Measurements from ENCODE around the gene FAM50B.

The FAM50B gene

GRCh38 chr6:3837781-3838180 lies 11.4 kb upstream of the FAM50B start:
- Histone ChIP-seq H3K4me3 (ENCODE audit: low read length, poor library complexity, severe bottlenecking) (no peak overlapping the region), H3K9me3 (ENCODE audit: insufficient read depth, low read depth, low read length) (no peaks in the 10 kb centered on the region), H3K9me2 (replicated peaks; ENCODE audit: low read depth, low read length) (no peaks in the 10 kb centered on the region), H3K9ac (ENCODE audit: low read depth, low read length, poor library complexity, severe bottlenecking) (no peak overlapping the region), H3K4me1 (ENCODE audit: insufficient read depth, low read length, poor library complexity, severe bottlenecking) (no peaks in the 10 kb centered on the region), H3K27me3 (ENCODE audit: insufficient read depth, low read length, poor library complexity, severe bottlenecking) (no peaks in the 10 kb centered on the region), H3F3A (ENCODE audit: low read depth) (no peaks in the 10 kb centered on the region), H3K79me2 (ENCODE audit: insufficient read depth, low read length) (no peaks in the 10 kb centered on the region), H3K4me2 (ENCODE audit: low read depth, low read length, poor library complexity, severe bottlenecking) (no peak overlapping the region), H2AFZ (ENCODE audit: low read length) (no peak overlapping the region), H3K36me3 (ENCODE audit: insufficient read depth, low read length) (no peaks in the 10 kb centered on the region), H4K20me1 (ENCODE audit: insufficient read depth, low read length, poor library complexity, severe bottlenecking) (no peaks in the 10 kb centered on the region)
- TF ChIP-seq CTCF (conservative IDR thresholded peaks at IDR 0.05; ENCODE audit: low read length), result no peak
- TF ChIP-seq EZH2phosphoT487 (IDR thresholded peaks at IDR 0.05; ENCODE audit: borderline replicate concordance), result no peak

GRCh38 chr6:3838992-3839867 lies 9.9 kb upstream of the FAM50B start:
- H3F3A ChIP-seq (ENCODE audit: low read depth), result no peaks in the 10 kb centered on the region
- no peaks in the 10 kb centered on the region for H4K20me1 ChIP-seq (ENCODE audit: insufficient read depth, low read length, poor library complexity, severe bottlenecking)
- no peaks in the 10 kb centered on the region for H3K36me3 ChIP-seq (ENCODE audit: insufficient read depth, low read length)
- no peak overlapping the region for H3K4me2 ChIP-seq (ENCODE audit: low read depth, low read length, poor library complexity, severe bottlenecking)
- no peaks in the 10 kb centered on the region for H3K79me2 ChIP-seq (ENCODE audit: insufficient read depth, low read length)
- H3K9me2 ChIP-seq (replicated peaks; ENCODE audit: low read depth, low read length), result no peaks in the 10 kb centered on the region
- H3K4me1 ChIP-seq (ENCODE audit: insufficient read depth, low read length, poor library complexity, severe bottlenecking), result no peaks in the 10 kb centered on the region
- no peak overlapping the region for H3K9ac ChIP-seq (ENCODE audit: low read depth, low read length, poor library complexity, severe bottlenecking)
- H3K27me3 ChIP-seq (ENCODE audit: insufficient read depth, low read length, poor library complexity, severe bottlenecking), result no peaks in the 10 kb centered on the region
- no peak overlapping the region for H3K4me3 ChIP-seq (ENCODE audit: low read length, poor library complexity, severe bottlenecking)
- TF ChIP-seq EZH2phosphoT487 (IDR thresholded peaks at IDR 0.05; ENCODE audit: borderline replicate concordance) (no peak), CTCF (conservative IDR thresholded peaks at IDR 0.05; ENCODE audit: low read length) (no peak)
- H3K9me3 ChIP-seq (ENCODE audit: insufficient read depth, low read depth, low read length), result no peaks in the 10 kb centered on the region
- H2AFZ ChIP-seq (ENCODE audit: low read length), result no peak overlapping the region

GRCh38 chr6:3841066-3841454 lies 8.1 kb upstream of the FAM50B start:
- Histone ChIP-seq H3K36me3 (ENCODE audit: insufficient read depth, low read length) (no peaks in the 10 kb centered on the region), H3F3A (ENCODE audit: low read depth) (no peaks in the 10 kb centered on the region), H3K9ac (ENCODE audit: low read depth, low read length, poor library complexity, severe bottlenecking) (no peak overlapping the region), H4K20me1 (ENCODE audit: insufficient read depth, low read length, poor library complexity, severe bottlenecking) (no peaks in the 10 kb centered on the region), H3K27me3 (ENCODE audit: insufficient read depth, low read length, poor library complexity, severe bottlenecking) (no peaks in the 10 kb centered on the region), H3K4me2 (ENCODE audit: low read depth, low read length, poor library complexity, severe bottlenecking) (no peak overlapping the region), H2AFZ (ENCODE audit: low read length) (no peak overlapping the region), H3K9me2 (replicated peaks; ENCODE audit: low read depth, low read length) (no peaks in the 10 kb centered on the region), H3K4me1 (ENCODE audit: insufficient read depth, low read length, poor library complexity, severe bottlenecking) (no peaks in the 10 kb centered on the region), H3K4me3 (ENCODE audit: low read length, poor library complexity, severe bottlenecking) (no peak overlapping the region), H3K79me2 (ENCODE audit: insufficient read depth, low read length) (no peaks in the 10 kb centered on the region), H3K9me3 (ENCODE audit: insufficient read depth, low read depth, low read length) (no peaks in the 10 kb centered on the region)
- TF ChIP-seq EZH2phosphoT487 (IDR thresholded peaks at IDR 0.05; ENCODE audit: borderline replicate concordance) (no peak), CTCF (conservative IDR thresholded peaks at IDR 0.05; ENCODE audit: low read length) (no peak)
